IPS-18c (cell line): ENCODE data around the gene TTC8.

Experiments used
- H3K4me3 ChIP-seq: 2 replicates; pipeline ENCODE4 v1.7.0; 2013; ENCODE audit warnings: low read depth, mild to moderate bottlenecking, low read length, moderate library complexity; ENCODE audit not compliant: insufficient read depth
- H3K9me3 ChIP-seq: one replicate; pipeline ENCODE4 v1.6.1; 2013; ENCODE audit warnings: mild to moderate bottlenecking, low read length, moderate library complexity; ENCODE audit not compliant: control insufficient read depth, insufficient read depth

The TTC8 gene

DNA sequence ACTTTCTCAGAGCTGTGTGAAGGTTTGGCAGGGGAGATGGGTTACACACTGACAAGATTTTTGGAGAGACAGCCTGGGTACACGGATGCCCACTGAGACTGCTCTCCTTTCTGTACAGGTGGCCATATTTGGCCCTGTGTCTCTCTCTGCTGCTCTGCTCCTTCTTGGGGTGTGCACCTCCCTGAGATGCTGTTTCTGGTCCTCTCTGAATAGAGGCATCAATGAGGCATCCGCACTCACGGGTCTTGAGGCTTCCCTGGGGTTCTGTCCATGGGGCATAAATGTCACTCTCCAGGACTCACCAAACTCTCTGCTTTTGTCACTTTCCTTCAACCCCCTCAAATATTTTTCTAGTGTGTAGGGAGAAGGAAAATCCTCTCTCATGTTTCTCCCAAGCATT lies 77.5 kb downstream of the TTC8 start:
- H3K4me3 ChIP-seq = no peak overlapping the region
- no peaks in the 10 kb centered on the region for H3K9me3 ChIP-seq

DNA sequence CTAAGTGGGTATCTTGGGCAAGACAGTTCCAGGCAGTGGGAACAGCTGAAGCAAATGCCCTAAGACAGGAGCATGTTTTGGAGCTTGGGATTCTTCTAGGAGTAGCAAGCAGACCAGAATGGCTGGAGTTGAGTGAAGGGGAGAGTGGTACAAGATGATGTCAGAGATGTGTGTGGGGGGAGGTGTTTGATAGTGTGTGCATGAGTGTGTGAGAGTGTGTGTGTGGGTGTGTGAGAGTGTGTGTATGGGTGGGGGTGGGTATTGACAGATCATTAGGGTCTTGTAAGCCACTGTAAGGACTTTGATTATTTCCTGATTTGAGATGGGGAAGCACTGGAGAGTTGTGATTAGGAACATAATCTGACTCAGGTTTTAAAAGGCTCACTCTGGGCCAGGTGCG lies 78.4 kb downstream of the TTC8 start:
- no peaks in the 10 kb centered on the region for H3K9me3 ChIP-seq

DNA sequence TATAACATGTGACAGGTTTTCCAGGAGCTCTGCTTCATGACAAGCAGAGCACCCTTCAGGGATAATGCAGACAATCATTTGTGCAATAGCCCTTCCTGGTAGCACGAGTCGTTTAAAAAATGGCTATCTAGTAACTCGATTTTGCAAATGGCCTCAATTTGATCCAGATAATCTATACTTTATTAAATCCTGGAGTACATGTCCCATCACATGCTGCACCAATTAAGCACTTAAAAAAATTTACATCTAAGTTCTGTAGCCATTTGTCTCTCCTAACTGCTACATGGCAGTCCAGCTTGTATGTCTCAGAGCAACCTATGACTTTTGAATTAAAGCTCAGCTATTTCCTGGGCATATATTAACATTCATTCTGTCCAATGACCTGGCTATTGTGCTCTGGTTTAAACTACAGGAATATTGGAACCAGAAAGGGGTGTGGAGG lies 79.8 kb downstream of the TTC8 start:
- Histone ChIP-seq H3K9me3 (no peaks in the 10 kb centered on the region), H3K4me3 (no peak overlapping the region)

More for the DNA sequence above, 78.4 kb downstream of the TTC8 start:
- H3K4me3 ChIP-seq = no peak overlapping the region

DNA sequence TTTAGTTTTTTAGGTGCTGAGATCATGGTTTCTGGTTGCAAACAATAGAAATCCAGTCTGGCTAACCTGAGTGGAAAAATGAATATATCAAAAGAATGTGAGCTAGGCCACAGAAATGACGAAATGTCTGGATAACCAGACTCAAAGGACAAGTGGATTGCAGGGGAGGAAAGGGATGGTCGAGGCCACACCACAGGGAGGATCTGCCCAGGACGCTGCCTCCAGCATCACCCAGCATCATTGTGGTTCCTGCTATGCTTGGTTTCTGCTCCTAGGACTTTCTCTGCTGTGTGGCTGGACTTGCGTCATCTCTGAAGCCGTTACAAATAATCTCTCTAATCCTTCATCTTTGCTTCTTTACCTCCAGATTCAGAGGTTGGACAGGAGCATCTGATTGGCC lies 80.4 kb downstream of the TTC8 start:
- H3K9me3 ChIP-seq = no peaks in the 10 kb centered on the region
- H3K4me3 ChIP-seq = no peak overlapping the region

DNA sequence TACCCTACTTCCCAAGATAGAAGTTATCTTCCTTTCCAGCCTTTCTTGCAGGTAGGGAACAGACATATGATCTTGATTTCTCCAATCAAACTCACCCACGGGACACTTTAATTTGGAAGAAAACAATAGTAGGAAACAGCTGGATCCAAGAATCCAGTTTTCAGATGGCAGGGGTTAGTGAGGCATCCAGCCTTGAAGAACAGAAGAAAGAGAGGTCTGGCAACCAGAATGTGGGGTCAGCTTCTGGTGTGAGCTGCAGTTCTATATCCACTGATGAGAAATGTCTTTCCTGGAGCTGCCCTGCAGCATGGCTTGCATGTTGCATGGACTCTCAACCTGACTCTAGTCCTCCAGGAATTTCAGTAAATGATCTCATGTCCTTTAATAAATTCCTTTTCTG lies 83.8 kb downstream of the TTC8 start:
- Histone ChIP-seq H3K9me3 (no peaks in the 10 kb centered on the region), H3K4me3 (no peak overlapping the region)

DNA sequence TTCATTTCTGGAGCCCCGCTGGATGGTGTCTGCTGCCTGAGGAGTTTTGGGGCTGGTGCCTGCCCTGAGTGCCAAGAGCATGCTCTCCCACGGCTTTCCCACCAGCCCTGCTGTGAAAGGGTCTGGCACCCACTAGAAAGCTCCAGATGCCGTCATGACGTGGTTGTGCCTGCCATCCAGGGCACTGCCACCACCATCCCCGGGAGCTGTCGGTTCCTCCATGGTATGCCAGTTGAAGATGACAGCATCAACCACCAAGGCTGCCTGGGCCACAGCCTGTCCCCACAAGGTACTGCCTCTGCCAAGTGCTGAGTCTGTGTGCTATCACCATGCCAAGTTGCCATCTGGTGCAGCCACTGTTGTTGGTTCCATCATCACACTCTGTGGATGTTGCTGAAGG lies 85.9 kb downstream of the TTC8 start:
- Histone ChIP-seq H3K9me3 (no peaks in the 10 kb centered on the region), H3K4me3 (no peak overlapping the region)

DNA sequence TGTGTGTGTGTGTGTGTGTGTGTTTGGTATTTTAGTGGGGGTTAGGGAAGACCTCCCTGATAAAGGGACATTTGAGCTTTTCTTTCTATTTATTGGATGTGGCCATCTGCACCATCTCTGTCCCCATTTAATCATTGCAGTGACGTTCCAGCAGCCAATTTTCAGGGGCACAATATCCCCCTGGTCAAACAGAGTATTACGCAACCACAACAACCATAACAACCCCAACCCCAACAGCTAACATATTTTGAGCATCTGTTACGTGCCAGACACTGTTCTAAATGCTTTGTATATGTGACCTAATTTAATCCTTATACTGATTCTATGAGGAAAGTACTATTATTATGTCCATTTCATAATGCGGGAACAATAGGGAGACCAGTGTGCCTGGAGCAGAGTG lies 87.4 kb downstream of the TTC8 start:
- Histone ChIP-seq H3K9me3 (no peaks in the 10 kb centered on the region), H3K4me3 (no peak overlapping the region)

DNA sequence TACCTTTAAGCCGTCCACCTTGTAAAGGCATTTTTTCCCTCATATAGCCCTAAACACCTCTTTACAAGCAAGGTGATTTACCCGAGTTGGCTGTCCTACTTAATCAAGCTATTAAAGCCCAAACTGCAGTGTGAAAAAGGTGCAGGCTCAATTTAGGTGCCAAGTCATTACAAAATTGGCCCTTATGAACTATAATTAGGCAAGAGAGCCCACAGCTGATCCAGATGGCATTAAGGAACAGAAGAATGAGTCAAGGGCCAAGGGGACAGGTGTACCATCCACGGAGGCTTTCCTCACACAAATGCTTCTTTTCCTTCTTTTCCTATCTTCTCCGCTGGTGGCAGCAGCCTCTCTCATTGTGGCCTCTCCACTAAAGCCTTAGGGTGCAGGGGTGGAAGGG lies 90.5 kb downstream of the TTC8 start:
- no peaks in the 10 kb centered on the region for H3K9me3 ChIP-seq
- no peak overlapping the region for H3K4me3 ChIP-seq

DNA sequence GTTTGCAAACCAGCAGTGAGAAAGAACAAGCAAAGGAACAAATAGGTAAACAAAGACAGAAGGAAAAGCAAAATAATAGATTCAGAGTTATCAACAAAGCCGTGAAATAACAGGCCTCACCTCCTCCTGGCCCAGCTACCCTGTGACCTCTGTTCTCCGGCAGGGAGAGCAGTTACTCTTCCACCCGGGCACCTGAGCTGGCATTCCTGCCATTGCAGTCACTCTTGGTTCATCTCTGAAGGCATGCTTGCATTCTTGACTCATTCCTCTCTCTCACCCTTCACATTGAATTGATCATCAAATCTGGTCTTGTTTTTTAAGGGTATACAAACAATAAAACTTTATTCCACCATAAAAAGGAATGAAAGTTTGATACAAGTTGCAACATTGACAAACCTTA lies 95.1 kb downstream of the TTC8 start:
- no peaks in the 10 kb centered on the region for H3K9me3 ChIP-seq

More for the DNA sequence above, 95.1 kb downstream of the TTC8 start:
- H3K4me3 ChIP-seq = no peak overlapping the region
